Upper lobe of left lung (tissue), 4 donors: ENCODE data around the gene DCAF4.

Source experiments
- EP300 ChIP-seq, 4 donors: sonication (generic); formaldehyde crosslinking; IDR thresholded peaks; one replicate each; pipeline ENCODE4 v1.5.1; 2017; ENCODE audit warnings: antibody characterized with exemption in 4 of 4, control low read depth in 2 of 4
- POLR2A ChIP-seq, 4 donors: fragments of 450-650 bp; IDR thresholded peaks; one replicate each; pipeline ENCODE4 v1.5.1; 2016 to 2017; ENCODE audit warnings: antibody characterized with exemption in 4 of 4, mild to moderate bottlenecking in 2 of 4

GRCh38 chr14:72962829-72963312 is 36.6 kb downstream of the DCAF4 start:
- TF ChIP-seq EP300 (IDR thresholded peaks at IDR 0.05) (no peak), POLR2A (IDR thresholded peaks at IDR 0.05) (no peak)
